Hippocampal formation (tissue), 2 donors: ENCODE results near the gene OXER1.

Experiments used
- DNase-seq, 2 donors: peaks; one replicate each; lab custom pipeline; 2025; lab: John Stamatoyannopoulos, UW

The OXER1 gene

GRCh38 chr2:42793334-42794270 lies 29.7 kb upstream of the OXER1 start:
- no peak for DNase-seq

GRCh38 chr2:42792583-42793333 lies 28.8 kb upstream of the OXER1 start, which contains the start of gene HAAO:
Gene HAAO, minus strand, starts transcription at chr2:42792583. Its CDS starts 47 bp downstream, at chr2:42792536.
- DNase-seq, result no peak

- peak in 1 of 2 donors; percentile 13 for DNase-seq
Observed at GRCh38 chr2:42792087-42792582, 28.2 kb upstream of the OXER1 start.

GRCh38 chr2:42791606-42792005 lies 27.7 kb upstream of the OXER1 start:
- DNase-seq, result no peak

GRCh38 chr2:42789751-42790150 lies 25.8 kb upstream of the OXER1 start:
- no peak for DNase-seq

- DNase-seq, result no peak
Observed at GRCh38 chr2:42788882-42789281, 24.9 kb upstream of the OXER1 start.

GRCh38 chr2:42788478-42788793 lies 24.5 kb upstream of the OXER1 start:
- DNase-seq, result no peak

- no peak for DNase-seq
Observed at GRCh38 chr2:42787788-42788477, 24.0 kb upstream of the OXER1 start.

GRCh38 chr2:42787424-42787787 lies 23.5 kb upstream of the OXER1 start:
- DNase-seq, result no peak

GRCh38 chr2:42786561-42787345 lies 22.8 kb upstream of the OXER1 start:
- DNase-seq, result no peak

- DNase-seq, result no peak
Observed at GRCh38 chr2:42784204-42784880, 20.4 kb upstream of the OXER1 start.

GRCh38 chr2:42783511-42783910 lies 19.6 kb upstream of the OXER1 start:
- no peak for DNase-seq

GRCh38 chr2:42781181-42781580 lies 17.2 kb upstream of the OXER1 start:
- no peak for DNase-seq

GRCh38 chr2:42777883-42778805 lies 14.2 kb upstream of the OXER1 start:
- no peak for DNase-seq

- no peak for DNase-seq
Observed at GRCh38 chr2:42775810-42776209, 11.9 kb upstream of the OXER1 start.

GRCh38 chr2:42775186-42775585 lies 11.3 kb upstream of the OXER1 start:
- DNase-seq, result no peak

- no peak for DNase-seq
Observed at GRCh38 chr2:42771546-42772153, 7.7 kb upstream of the OXER1 start.

GRCh38 chr2:42770288-42771131 lies 6.6 kb upstream of the OXER1 start:
- peak in 1 of 2 donors; percentile 30 for DNase-seq
